Panc1 (cell line): ENCODE results near the gene ISOC2.

Experiments
- CTCF ChIP-seq: fragments of 450-650 bp; IDR thresholded peaks from 2 replicates; pipeline ENCODE4 v1.5.1; 2017; ENCODE audit warnings: mild to moderate bottlenecking
- POLR2AphosphoS5 ChIP-seq: IDR thresholded peaks from 2 replicates; pipeline ENCODE4 v1.6.1; 2012; ENCODE audit warnings: mild to moderate bottlenecking, low read depth, low read length, moderate library complexity
- SIN3A ChIP-seq: IDR thresholded peaks from 2 replicates; pipeline ENCODE4 v1.6.1; 2012; ENCODE audit warnings: low read depth, mild to moderate bottlenecking, low read length, moderate library complexity, borderline replicate concordance; ENCODE audit not compliant: insufficient read depth
- TF ChIP-seq, protein P1 (sequence below), 2 experiments: IDR thresholded peaks; 2 replicates each; pipeline ENCODE4 v1.6.1; 2011 to 2012; ENCODE audit warnings: low read depth in 2 of 2, control low read depth in 1 of 2, low read length in 1 of 2, mild to moderate bottlenecking in 1 of 2, moderate library complexity in 1 of 2; ENCODE audit not compliant: insufficient read depth in 1 of 2

- TF ChIP-seq POLR2AphosphoS5 (no peak), CTCF (no peak), SIN3A (no peak)
- TF ChIP-seq, protein P1, sequence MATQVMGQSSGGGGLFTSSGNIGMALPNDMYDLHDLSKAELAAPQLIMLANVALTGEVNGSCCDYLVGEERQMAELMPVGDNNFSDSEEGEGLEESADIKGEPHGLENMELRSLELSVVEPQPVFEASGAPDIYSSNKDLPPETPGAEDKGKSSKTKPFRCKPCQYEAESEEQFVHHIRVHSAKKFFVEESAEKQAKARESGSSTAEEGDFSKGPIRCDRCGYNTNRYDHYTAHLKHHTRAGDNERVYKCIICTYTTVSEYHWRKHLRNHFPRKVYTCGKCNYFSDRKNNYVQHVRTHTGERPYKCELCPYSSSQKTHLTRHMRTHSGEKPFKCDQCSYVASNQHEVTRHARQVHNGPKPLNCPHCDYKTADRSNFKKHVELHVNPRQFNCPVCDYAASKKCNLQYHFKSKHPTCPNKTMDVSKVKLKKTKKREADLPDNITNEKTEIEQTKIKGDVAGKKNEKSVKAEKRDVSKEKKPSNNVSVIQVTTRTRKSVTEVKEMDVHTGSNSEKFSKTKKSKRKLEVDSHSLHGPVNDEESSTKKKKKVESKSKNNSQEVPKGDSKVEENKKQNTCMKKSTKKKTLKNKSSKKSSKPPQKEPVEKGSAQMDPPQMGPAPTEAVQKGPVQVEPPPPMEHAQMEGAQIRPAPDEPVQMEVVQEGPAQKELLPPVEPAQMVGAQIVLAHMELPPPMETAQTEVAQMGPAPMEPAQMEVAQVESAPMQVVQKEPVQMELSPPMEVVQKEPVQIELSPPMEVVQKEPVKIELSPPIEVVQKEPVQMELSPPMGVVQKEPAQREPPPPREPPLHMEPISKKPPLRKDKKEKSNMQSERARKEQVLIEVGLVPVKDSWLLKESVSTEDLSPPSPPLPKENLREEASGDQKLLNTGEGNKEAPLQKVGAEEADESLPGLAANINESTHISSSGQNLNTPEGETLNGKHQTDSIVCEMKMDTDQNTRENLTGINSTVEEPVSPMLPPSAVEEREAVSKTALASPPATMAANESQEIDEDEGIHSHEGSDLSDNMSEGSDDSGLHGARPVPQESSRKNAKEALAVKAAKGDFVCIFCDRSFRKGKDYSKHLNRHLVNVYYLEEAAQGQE (IDR thresholded peaks at IDR 0.05; ENCODE audit: insufficient read depth in 1 of 2, low read depth in 2 of 2, low read length in 1 of 2), result no peak
Measured at GRCh38 chr19:55431183-55431582, 30.3 kb downstream of the ISOC2 start.
